K562 (cell line): ENCODE measurements around the gene HIPK2. TPM values are rescaled to one million over a fixed set of nuclear protein-coding genes. Genes with fewer than 3 reads are reported as not detected.
A peak's percentile ranks its signal among the peaks of the same experiment; 100 is the strongest.

ENCODE experiments used
- CHD1 ChIP-seq: fragments of 200-600 bp; sonication (generic); IDR thresholded peaks from one replicate; pipeline ENCODE4 v1.6.1; 2012; ENCODE audit warnings: mild to moderate bottlenecking, moderate library complexity, low read length, inconsistent platforms
- JUN ChIP-seq, 2 experiments: sonication (generic) in 1 of 2; formaldehyde crosslinking in 1 of 2; IDR thresholded peaks; 2 replicates each; pipeline versions ENCODE4 v1.6.1 to v1.8.0; 2012 to 2022; ENCODE audit warnings: borderline replicate concordance in 2 of 2, mild to moderate bottlenecking in 2 of 2, improper control_type of control experiment in 1 of 2, low read depth in 1 of 2, low read length in 1 of 2, missing genetic modification reagents in 1 of 2
- NRF1 ChIP-seq, 2 experiments: fragments of 450-650 bp; IDR thresholded peaks in 1 of 2; conservative IDR thresholded peaks in 1 of 2; 2 replicates each; pipeline ENCODE4 v1.6.1; 2014; ENCODE audit warnings: mild to moderate bottlenecking in 2 of 2
- YY1 ChIP-seq, 3 experiments: IDR thresholded peaks; 2 replicates each; pipeline ENCODE4 v1.6.1; 2011; ENCODE audit warnings: low read length in 2 of 3, mild to moderate bottlenecking in 2 of 3, moderate library complexity in 2 of 3, borderline replicate concordance in 1 of 3, control low read depth in 1 of 3, low read depth in 1 of 3; ENCODE audit not compliant: insufficient read depth in 3 of 3, insufficient replicate concordance in 2 of 3, control insufficient read depth in 1 of 3, insufficient read length in 1 of 3; ENCODE audit errors: extremely low read depth in 1 of 3
- ZBTB17 ChIP-seq: fragments of 450-650 bp; formaldehyde crosslinking; IDR thresholded peaks from 2 replicates; pipeline ENCODE4 v1.4.0; 2020; ENCODE audit warnings: mild to moderate bottlenecking
- ZBTB7A ChIP-seq: IDR thresholded peaks from 2 replicates; pipeline ENCODE4 v1.6.1; 2011; ENCODE audit warnings: low read depth, mild to moderate bottlenecking, low read length, moderate library complexity, borderline replicate concordance; ENCODE audit not compliant: control insufficient read depth
- ZNF583 ChIP-seq: fragments of 250-450 bp; sonication (Bioruptor Pico); IDR thresholded peaks from 2 replicates; pipeline ENCODE4 v1.4.0; 2020
- polyA plus RNA-seq, 8 experiments: library from polyadenylated mRNA; depleted of rRNA in 4 of 8; stranded (reverse) in 5 of 8; unstranded in 3 of 8; fragments of >200 nt; fragmentation: Nextera tagmentation in 2 of 8; fragmentation: Illumina TruSeq in 1 of 8; extraction: Ambion mirVana in 2 of 8; extraction: Trizol in 1 of 8; gene quantifications; 2 replicates each; pipeline versions ENCODE4 v1.2.1 to v1.2.3, GENCODE V29; 2011 to 2014; ENCODE audit warnings: inconsistent platforms in 1 of 8, missing spikeins in 1 of 8
- total RNA-seq, 7 experiments: library from RNA; depleted of rRNA in 6 of 7; stranded (reverse); fragments of >200 nt in 6 of 7; fragmentation: Illumina TruSeq in 2 of 7; extraction: Trizol in 2 of 7; gene quantifications; 2 replicates each; pipeline versions ENCODE4 v1.2.1 to v1.2.3, GENCODE V29; 2011 to 2021; ENCODE audit warnings: low replicate concordance in 1 of 7
- TF ChIP-seq, protein P1 (sequence below): sonication (generic); formaldehyde crosslinking; IDR thresholded peaks from 2 replicates; pipeline ENCODE4 v1.8.0; 2022; ENCODE audit warnings: mild to moderate bottlenecking, missing genetic modification reagents
- TF ChIP-seq, protein P2 (sequence below): sonication (generic); formaldehyde crosslinking; IDR thresholded peaks from 2 replicates; pipeline ENCODE4 v1.8.0; 2022; ENCODE audit warnings: missing genetic modification reagents, mild to moderate bottlenecking, borderline replicate concordance
- TF ChIP-seq, protein P3 (sequence below): sonication (generic); formaldehyde crosslinking; IDR thresholded peaks from 2 replicates; pipeline ENCODE4 v1.8.1; 2023; ENCODE audit warnings: mild to moderate bottlenecking, missing genetic modification reagents
- TF ChIP-seq, protein P4 (sequence below): fragments of 250-450 bp; sonication (Bioruptor Pico); IDR thresholded peaks from 2 replicates; pipeline ENCODE4 v1.8.0; 2021; ENCODE audit warnings: borderline replicate concordance, mild to moderate bottlenecking, moderate library complexity; ENCODE audit not compliant: poor library complexity, severe bottlenecking
- TF ChIP-seq, protein P5 (sequence below): sonication (generic); formaldehyde crosslinking; IDR thresholded peaks from 2 replicates; pipeline ENCODE4 v1.8.0; 2022; ENCODE audit warnings: mild to moderate bottlenecking, missing genetic modification reagents, borderline replicate concordance
- TF ChIP-seq, protein P6 (sequence below): sonication (generic); formaldehyde crosslinking; IDR thresholded peaks from 2 replicates; pipeline ENCODE4 v1.8.0; 2022; ENCODE audit warnings: missing genetic modification reagents, mild to moderate bottlenecking, moderate library complexity, borderline replicate concordance

Gene HIPK2
- total and polyA plus RNA-seq, 9 of the 15 experiments (the other 6 are each of a cell fraction or from before 2014, with no cell fraction given): 0.69 to 19.8 (median 5.1) TPM

DNA sequence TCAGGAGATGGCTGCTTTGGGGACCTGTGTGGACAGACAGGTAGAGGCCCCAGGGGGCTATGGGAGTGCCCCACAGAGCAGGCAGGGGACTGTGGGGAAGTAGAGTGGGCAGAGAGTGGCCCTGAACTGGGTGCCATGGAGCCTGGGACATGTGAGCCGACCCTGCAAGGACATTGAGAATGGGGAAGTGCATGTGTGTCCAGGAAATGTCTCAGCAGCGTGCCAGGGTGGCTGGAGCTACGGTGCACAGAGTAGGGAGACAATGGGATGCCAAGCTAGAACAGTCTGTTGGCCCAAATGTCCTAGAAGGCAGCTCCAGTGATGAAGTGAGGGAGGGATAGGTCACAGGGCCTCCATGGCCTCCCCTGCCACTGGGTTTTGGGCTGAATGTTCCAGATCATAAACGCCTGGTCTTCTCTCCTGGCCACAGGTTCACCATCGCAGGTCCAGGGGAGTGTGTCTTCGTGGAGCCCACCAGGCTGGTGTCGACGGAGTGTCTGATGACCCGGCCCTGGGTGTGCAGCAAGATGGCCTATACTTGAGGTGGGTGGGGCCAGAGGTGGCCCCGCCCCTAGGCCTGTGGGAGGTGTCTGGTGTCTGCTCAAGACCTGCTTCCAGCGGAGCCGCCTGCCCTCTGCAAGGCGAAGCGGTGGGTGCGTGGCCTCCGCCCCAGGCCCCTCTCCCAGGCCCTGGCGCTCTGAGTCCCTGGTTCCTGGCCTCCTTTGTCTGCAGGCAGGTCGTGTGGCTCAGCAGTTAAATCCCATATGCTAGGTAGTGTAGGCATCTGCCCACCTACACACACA is 233.8 kb downstream of the HIPK2 start (continued):
- TF ChIP-seq, protein P1, sequence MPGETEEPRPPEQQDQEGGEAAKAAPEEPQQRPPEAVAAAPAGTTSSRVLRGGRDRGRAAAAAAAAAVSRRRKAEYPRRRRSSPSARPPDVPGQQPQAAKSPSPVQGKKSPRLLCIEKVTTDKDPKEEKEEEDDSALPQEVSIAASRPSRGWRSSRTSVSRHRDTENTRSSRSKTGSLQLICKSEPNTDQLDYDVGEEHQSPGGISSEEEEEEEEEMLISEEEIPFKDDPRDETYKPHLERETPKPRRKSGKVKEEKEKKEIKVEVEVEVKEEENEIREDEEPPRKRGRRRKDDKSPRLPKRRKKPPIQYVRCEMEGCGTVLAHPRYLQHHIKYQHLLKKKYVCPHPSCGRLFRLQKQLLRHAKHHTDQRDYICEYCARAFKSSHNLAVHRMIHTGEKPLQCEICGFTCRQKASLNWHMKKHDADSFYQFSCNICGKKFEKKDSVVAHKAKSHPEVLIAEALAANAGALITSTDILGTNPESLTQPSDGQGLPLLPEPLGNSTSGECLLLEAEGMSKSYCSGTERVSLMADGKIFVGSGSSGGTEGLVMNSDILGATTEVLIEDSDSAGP: peak; percentile 30; the same call in 1 of the 2 replicates
- TF ChIP-seq ZBTB17 (CRISPR knock-in tag) (no peak), CHD1 (peak; percentile 17), ZBTB7A (0 out of 2 replicates have a peak, but pooled peaks have one; percentile 23), YY1 (IDR thresholded peaks at IDR 0.05; ENCODE audit: borderline replicate concordance in 1 of 3, control insufficient read depth in 1 of 3, extremely low read depth in 1 of 3, insufficient read depth in 3 of 3, insufficient read length in 1 of 3, insufficient replicate concordance in 2 of 3, low read depth in 1 of 3, low read length in 2 of 3) (peak in 1 of 3 experiments; percentile 66), NRF1 (conservative IDR thresholded peaks at IDR 0.05 in 1 of 2, IDR thresholded peaks at IDR 0.05 in 1 of 2) (peak in 1 of 2 experiments; percentile 34; a peak in 1 of 4 replicates), JUN (IDR thresholded peaks at IDR 0.05; ENCODE audit: borderline replicate concordance, low read depth, low read length) (no peak), JUN (CRISPR knock-in tag; IDR thresholded peaks at IDR 0.05; ENCODE audit: borderline replicate concordance) (peak; percentile 92; the same call in 1 of the 2 replicates), ZNF583 (no peak)
- TF ChIP-seq, protein P2, sequence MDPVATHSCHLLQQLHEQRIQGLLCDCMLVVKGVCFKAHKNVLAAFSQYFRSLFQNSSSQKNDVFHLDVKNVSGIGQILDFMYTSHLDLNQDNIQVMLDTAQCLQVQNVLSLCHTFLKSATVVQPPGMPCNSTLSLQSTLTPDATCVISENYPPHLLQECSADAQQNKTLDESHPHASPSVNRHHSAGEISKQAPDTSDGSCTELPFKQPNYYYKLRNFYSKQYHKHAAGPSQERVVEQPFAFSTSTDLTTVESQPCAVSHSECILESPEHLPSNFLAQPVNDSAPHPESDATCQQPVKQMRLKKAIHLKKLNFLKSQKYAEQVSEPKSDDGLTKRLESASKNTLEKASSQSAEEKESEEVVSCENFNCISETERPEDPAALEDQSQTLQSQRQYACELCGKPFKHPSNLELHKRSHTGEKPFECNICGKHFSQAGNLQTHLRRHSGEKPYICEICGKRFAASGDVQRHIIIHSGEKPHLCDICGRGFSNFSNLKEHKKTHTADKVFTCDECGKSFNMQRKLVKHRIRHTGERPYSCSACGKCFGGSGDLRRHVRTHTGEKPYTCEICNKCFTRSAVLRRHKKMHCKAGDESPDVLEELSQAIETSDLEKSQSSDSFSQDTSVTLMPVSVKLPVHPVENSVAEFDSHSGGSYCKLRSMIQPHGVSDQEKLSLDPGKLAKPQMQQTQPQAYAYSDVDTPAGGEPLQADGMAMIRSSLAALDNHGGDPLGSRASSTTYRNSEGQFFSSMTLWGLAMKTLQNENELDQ: no peak
- TF ChIP-seq, protein P3, sequence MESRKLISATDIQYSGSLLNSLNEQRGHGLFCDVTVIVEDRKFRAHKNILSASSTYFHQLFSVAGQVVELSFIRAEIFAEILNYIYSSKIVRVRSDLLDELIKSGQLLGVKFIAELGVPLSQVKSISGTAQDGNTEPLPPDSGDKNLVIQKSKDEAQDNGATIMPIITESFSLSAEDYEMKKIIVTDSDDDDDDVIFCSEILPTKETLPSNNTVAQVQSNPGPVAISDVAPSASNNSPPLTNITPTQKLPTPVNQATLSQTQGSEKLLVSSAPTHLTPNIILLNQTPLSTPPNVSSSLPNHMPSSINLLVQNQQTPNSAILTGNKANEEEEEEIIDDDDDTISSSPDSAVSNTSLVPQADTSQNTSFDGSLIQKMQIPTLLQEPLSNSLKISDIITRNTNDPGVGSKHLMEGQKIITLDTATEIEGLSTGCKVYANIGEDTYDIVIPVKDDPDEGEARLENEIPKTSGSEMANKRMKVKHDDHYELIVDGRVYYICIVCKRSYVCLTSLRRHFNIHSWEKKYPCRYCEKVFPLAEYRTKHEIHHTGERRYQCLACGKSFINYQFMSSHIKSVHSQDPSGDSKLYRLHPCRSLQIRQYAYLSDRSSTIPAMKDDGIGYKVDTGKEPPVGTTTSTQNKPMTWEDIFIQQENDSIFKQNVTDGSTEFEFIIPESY (CRISPR knock-in tag): peak; percentile 66; the same call in 1 of the 2 replicates
- TF ChIP-seq, protein P4, sequence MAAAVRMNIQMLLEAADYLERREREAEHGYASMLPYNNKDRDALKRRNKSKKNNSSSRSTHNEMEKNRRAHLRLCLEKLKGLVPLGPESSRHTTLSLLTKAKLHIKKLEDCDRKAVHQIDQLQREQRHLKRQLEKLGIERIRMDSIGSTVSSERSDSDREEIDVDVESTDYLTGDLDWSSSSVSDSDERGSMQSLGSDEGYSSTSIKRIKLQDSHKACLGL (CRISPR knock-in tag): no peak
- TF ChIP-seq, protein P5, sequence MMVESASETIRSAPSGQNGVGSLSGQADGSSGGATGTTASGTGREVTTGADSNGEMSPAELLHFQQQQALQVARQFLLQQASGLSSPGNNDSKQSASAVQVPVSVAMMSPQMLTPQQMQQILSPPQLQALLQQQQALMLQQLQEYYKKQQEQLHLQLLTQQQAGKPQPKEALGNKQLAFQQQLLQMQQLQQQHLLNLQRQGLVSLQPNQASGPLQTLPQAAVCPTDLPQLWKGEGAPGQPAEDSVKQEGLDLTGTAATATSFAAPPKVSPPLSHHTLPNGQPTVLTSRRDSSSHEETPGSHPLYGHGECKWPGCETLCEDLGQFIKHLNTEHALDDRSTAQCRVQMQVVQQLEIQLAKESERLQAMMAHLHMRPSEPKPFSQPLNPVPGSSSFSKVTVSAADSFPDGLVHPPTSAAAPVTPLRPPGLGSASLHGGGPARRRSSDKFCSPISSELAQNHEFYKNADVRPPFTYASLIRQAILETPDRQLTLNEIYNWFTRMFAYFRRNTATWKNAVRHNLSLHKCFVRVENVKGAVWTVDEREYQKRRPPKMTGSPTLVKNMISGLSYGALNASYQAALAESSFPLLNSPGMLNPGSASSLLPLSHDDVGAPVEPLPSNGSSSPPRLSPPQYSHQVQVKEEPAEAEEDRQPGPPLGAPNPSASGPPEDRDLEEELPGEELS: 0 out of 2 replicates have a peak, but pooled peaks have one; percentile 60
- TF ChIP-seq, protein P6, sequence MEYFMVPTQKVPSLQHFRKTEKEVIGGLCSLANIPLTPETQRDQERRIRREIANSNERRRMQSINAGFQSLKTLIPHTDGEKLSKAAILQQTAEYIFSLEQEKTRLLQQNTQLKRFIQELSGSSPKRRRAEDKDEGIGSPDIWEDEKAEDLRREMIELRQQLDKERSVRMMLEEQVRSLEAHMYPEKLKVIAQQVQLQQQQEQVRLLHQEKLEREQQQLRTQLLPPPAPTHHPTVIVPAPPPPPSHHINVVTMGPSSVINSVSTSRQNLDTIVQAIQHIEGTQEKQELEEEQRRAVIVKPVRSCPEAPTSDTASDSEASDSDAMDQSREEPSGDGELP: peak; percentile 45; the same call in 1 of the 2 replicates
